ENCODE data around the gene TMEM238L.

GRCh38 chr17:10845388-10845751 is 41.5 kb upstream of the TMEM238L start:
- TF ChIP-seq POLR2A (IDR thresholded peaks at IDR 0.05) (no peak), CTCF (IDR thresholded peaks at IDR 0.05) (no peak), EP300 (IDR thresholded peaks at IDR 0.05) (no peak)

All from gastroesophageal sphincter (tissue), 3 donors.